Loucy (cell line): ENCODE results near the gene CNTNAP2.

Experiments used
- H2AFZ ChIP-seq: fragments of 200-600 bp; sonication (generic); 2 replicates; pipeline ENCODE4 v1.6.0; 2016; ENCODE audit warnings: antibody characterized with exemption, mild to moderate bottlenecking, low read length, moderate library complexity
- H3F3A ChIP-seq: fragments of 200-600 bp; 2 replicates; pipeline ENCODE4 v1.6.0; 2016; ENCODE audit warnings: antibody characterized with exemption, low read depth, mild to moderate bottlenecking
- H3K27me3 ChIP-seq: fragments of 200-600 bp; sonication (generic); 2 replicates; pipeline ENCODE4 v1.6.1; 2014; ENCODE audit warnings: low read length, mild to moderate bottlenecking; ENCODE audit not compliant: insufficient read depth, poor library complexity, severe bottlenecking
- H3K36me3 ChIP-seq: fragments of 200-600 bp; sonication (generic); 2 replicates; pipeline ENCODE4 v1.6.1; 2016; ENCODE audit warnings: low read length; ENCODE audit not compliant: insufficient read depth
- H3K4me1 ChIP-seq: fragments of 200-600 bp; sonication (generic); 2 replicates; pipeline ENCODE4 v1.5.1; 2014; ENCODE audit warnings: low read length, mild to moderate bottlenecking; ENCODE audit not compliant: insufficient read depth, poor library complexity, severe bottlenecking
- H3K4me2 ChIP-seq: fragments of 200-600 bp; sonication (generic); 2 replicates; pipeline ENCODE4 v1.6.0; 2014; ENCODE audit warnings: antibody characterized with exemption, low read length, low read depth, mild to moderate bottlenecking; ENCODE audit not compliant: poor library complexity, severe bottlenecking
- H3K4me3 ChIP-seq: fragments of 200-600 bp; sonication (generic); 2 replicates; pipeline ENCODE4 v1.5.1; 2014; ENCODE audit warnings: low read length, mild to moderate bottlenecking, mixed read lengths; ENCODE audit not compliant: poor library complexity, severe bottlenecking
- H3K79me2 ChIP-seq: fragments of 200-600 bp; sonication (generic); 2 replicates; pipeline ENCODE4 v1.6.1; 2014; ENCODE audit warnings: low read length; ENCODE audit not compliant: insufficient read depth
- H3K9ac ChIP-seq: fragments of 200-600 bp; sonication (generic); 2 replicates; pipeline ENCODE4 v1.6.0; 2014; ENCODE audit warnings: mild to moderate bottlenecking, low read depth, low read length, moderate library complexity; ENCODE audit not compliant: poor library complexity, severe bottlenecking
- H3K9me2 ChIP-seq: fragments of 200-600 bp; sonication (generic); replicated peaks from 2 replicates; pipeline ENCODE4 v1.6.1; 2016; ENCODE audit warnings: low read depth, low read length, mixed read lengths
- H3K9me3 ChIP-seq: fragments of 200-600 bp; sonication (generic); 2 replicates; pipeline ENCODE4 v1.6.1; 2014; ENCODE audit warnings: mild to moderate bottlenecking, antibody characterized with exemption, low read length, low read depth; ENCODE audit not compliant: insufficient read depth
- H4K20me1 ChIP-seq: fragments of 200-600 bp; sonication (generic); 2 replicates; pipeline ENCODE4 v1.6.0; 2014; ENCODE audit warnings: antibody characterized with exemption, low read length, mild to moderate bottlenecking; ENCODE audit not compliant: insufficient read depth, poor library complexity, severe bottlenecking
- CTCF ChIP-seq: fragments of 200-600 bp; sonication (generic); conservative IDR thresholded peaks from 2 replicates; pipeline ENCODE4 v1.5.1; 2014; ENCODE audit warnings: mild to moderate bottlenecking, antibody characterized with exemption, low read length
- EZH2phosphoT487 ChIP-seq: fragments of 200-600 bp; IDR thresholded peaks from 2 replicates; pipeline ENCODE4 v1.6.1; 2018; ENCODE audit warnings: antibody characterized with exemption, mild to moderate bottlenecking, moderate library complexity, borderline replicate concordance

Gene CNTNAP2

GRCh38 chr7:147810269-147810668 lies 1693.7 kb downstream of the CNTNAP2 start:
- Histone ChIP-seq H3K4me1 (no peaks in the 10 kb centered on the region), H3K4me3 (no peak overlapping the region), H3F3A (no peaks in the 10 kb centered on the region), H3K9me3 (peaks cover 3% of the 10 kb centered on the region; the same call in 1 of the 2 replicates), H3K9ac (no peak overlapping the region), H3K9me2 (no peaks in the 10 kb centered on the region), H3K4me2 (no peak overlapping the region), H3K27me3 (no peaks in the 10 kb centered on the region), H3K79me2 (no peaks in the 10 kb centered on the region), H4K20me1 (no peaks in the 10 kb centered on the region), H2AFZ (no peak overlapping the region), H3K36me3 (no peaks in the 10 kb centered on the region)
- TF ChIP-seq EZH2phosphoT487 (no peak), CTCF (no peak)

- Histone ChIP-seq H3K4me1 (no peaks in the 10 kb centered on the region), H2AFZ (no peak overlapping the region), H3F3A (no peaks in the 10 kb centered on the region), H4K20me1 (no peaks in the 10 kb centered on the region), H3K9me3 (no peaks in the 10 kb centered on the region), H3K9me2 (no peaks in the 10 kb centered on the region), H3K9ac (no peak overlapping the region), H3K4me2 (no peak overlapping the region), H3K36me3 (no peaks in the 10 kb centered on the region), H3K27me3 (no peaks in the 10 kb centered on the region), H3K79me2 (no peaks in the 10 kb centered on the region), H3K4me3 (no peak overlapping the region)
- no peak for TF ChIP-seq EZH2phosphoT487
- no peak for TF ChIP-seq CTCF
These were observed 1695.3 kb downstream of the CNTNAP2 start for GRCh38 chr7:147811923-147812322.

GRCh38 chr7:147813316-147813715 lies 1696.7 kb downstream of the CNTNAP2 start:
- Histone ChIP-seq H3K9me2 (no peaks in the 10 kb centered on the region), H3K9ac (no peak overlapping the region), H3K79me2 (no peaks in the 10 kb centered on the region), H3K36me3 (no peaks in the 10 kb centered on the region), H3K4me3 (no peak overlapping the region), H3K9me3 (no peaks in the 10 kb centered on the region), H3K27me3 (no peaks in the 10 kb centered on the region), H3K4me1 (no peaks in the 10 kb centered on the region), H2AFZ (no peak overlapping the region), H3K4me2 (no peak overlapping the region), H3F3A (no peaks in the 10 kb centered on the region), H4K20me1 (no peaks in the 10 kb centered on the region)
- TF ChIP-seq CTCF (no peak), EZH2phosphoT487 (no peak)
